ENCODE results near the gene STK11IP. TPM values are rescaled to one million over a fixed set of nuclear protein-coding genes. Genes with fewer than 3 reads are reported as not detected.
A peak's percentile ranks its signal among the peaks of the same experiment; 100 is the strongest.

The STK11IP gene
- total and polyA plus RNA-seq, 9 of the 15 experiments (the other 6 are each of a cell fraction or from before 2014, with no cell fraction given): 0.52 to 21.7 (median 5.6) TPM

DNA sequence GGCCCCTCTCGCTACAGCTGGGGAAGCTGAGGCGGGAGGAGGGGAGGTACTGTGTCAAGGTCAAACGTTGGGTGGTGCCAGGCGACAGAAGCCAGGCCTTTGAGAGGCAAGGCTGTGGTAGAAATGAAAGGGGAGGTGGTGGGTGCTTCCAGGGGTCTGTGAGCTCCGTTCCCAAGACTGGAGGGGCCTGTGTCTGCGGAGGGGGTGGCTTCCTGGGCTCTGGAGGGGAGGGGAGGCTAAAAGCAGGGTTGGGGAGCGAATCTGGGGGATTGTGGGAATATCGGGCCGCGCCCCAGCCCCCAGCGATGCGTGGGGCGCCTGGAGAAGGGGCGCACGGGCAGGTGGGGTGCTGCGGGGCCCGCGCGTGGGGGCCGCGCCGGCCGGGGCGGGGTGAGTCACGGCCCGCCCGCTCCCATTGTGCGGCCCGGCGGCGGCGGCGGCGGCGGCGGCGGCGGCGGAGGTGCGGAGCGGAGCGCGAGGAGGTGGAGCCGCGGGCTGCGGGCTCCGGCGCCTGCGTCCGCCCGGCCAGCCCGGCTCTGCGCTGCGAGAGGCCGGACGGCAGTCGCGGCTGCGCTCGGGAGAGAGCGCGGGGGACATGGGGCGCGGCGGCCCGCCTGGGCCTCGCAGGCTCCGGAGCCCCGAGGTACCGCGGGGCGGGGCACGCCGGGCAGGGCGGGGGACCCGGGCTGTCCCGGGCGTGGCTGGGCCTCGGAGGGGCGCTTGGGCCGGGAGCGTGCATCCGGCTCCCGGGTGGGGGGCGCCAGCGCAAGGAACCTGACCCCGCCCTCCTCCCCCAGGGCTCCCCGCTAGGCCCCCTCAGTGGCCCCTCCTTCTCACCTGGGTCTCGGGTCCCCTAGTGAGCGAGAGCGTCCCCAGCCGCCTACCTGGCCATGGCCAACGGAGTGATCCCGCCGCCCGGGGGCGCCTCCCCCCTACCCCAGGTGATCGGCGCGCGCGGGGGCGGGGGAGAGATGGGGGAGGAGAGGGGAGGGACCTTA is 29.7 kb downstream of the STK11IP start, which contains the start of gene SLC4A3 (continued):
- TF ChIP-seq, protein P1, sequence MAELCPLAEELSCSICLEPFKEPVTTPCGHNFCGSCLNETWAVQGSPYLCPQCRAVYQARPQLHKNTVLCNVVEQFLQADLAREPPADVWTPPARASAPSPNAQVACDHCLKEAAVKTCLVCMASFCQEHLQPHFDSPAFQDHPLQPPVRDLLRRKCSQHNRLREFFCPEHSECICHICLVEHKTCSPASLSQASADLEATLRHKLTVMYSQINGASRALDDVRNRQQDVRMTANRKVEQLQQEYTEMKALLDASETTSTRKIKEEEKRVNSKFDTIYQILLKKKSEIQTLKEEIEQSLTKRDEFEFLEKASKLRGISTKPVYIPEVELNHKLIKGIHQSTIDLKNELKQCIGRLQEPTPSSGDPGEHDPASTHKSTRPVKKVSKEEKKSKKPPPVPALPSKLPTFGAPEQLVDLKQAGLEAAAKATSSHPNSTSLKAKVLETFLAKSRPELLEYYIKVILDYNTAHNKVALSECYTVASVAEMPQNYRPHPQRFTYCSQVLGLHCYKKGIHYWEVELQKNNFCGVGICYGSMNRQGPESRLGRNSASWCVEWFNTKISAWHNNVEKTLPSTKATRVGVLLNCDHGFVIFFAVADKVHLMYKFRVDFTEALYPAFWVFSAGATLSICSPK (IDR thresholded peaks at IDR 0.05; ENCODE audit: borderline replicate concordance): no peak
- peak; percentile 51; the same call in 1 of the 2 replicates for TF ChIP-seq CXXC5 (CRISPR knock-in tag; IDR thresholded peaks at IDR 0.05)
- TF ChIP-seq, protein P2, sequence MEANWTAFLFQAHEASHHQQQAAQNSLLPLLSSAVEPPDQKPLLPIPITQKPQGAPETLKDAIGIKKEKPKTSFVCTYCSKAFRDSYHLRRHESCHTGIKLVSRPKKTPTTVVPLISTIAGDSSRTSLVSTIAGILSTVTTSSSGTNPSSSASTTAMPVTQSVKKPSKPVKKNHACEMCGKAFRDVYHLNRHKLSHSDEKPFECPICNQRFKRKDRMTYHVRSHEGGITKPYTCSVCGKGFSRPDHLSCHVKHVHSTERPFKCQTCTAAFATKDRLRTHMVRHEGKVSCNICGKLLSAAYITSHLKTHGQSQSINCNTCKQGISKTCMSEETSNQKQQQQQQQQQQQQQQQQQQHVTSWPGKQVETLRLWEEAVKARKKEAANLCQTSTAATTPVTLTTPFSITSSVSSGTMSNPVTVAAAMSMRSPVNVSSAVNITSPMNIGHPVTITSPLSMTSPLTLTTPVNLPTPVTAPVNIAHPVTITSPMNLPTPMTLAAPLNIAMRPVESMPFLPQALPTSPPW (CRISPR knock-in tag; IDR thresholded peaks at IDR 0.05): no peak; the same call in 1 of the 2 replicates
- no peak for TF ChIP-seq SMARCC2 (IDR thresholded peaks at IDR 0.05; ENCODE audit: low read depth)
- peak in 1 of 2 experiments; percentile 24; a peak in 2 of 4 replicates for TF ChIP-seq NRF1 (conservative IDR thresholded peaks at IDR 0.05 in 1 of 2, IDR thresholded peaks at IDR 0.05 in 1 of 2)
- TF ChIP-seq ZFX (CRISPR knock-in tag; IDR thresholded peaks at IDR 0.05): 0 out of 2 replicates have a peak, but pooled peaks have one; percentile 13
- TF ChIP-seq TAF15 (IDR thresholded peaks at IDR 0.05; ENCODE audit: low read depth, low read length): no peak
- TF ChIP-seq PHF8 (IDR thresholded peaks at IDR 0.05; ENCODE audit: borderline replicate concordance, low read length): peak; percentile 25; the same call in 1 of the 2 replicates
- TF ChIP-seq, protein P3, sequence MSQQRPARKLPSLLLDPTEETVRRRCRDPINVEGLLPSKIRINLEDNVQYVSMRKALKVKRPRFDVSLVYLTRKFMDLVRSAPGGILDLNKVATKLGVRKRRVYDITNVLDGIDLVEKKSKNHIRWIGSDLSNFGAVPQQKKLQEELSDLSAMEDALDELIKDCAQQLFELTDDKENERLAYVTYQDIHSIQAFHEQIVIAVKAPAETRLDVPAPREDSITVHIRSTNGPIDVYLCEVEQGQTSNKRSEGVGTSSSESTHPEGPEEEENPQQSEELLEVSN (IDR thresholded peaks at IDR 0.05; ENCODE audit: borderline replicate concordance in 1 of 2, extremely low read depth in 1 of 2, insufficient read depth in 1 of 2, insufficient read length in 1 of 2, low read depth in 1 of 2, low read length in 1 of 2, poor library complexity in 1 of 2, severe bottlenecking in 1 of 2): peak in 1 of 2 experiments; percentile 46
- TF ChIP-seq KHSRP (IDR thresholded peaks at IDR 0.05): no peak
- TF ChIP-seq ETS2 (tag; IDR thresholded peaks at IDR 0.05; ENCODE audit: borderline replicate concordance, poor library complexity, severe bottlenecking): no peak
- TF ChIP-seq, protein P4, sequence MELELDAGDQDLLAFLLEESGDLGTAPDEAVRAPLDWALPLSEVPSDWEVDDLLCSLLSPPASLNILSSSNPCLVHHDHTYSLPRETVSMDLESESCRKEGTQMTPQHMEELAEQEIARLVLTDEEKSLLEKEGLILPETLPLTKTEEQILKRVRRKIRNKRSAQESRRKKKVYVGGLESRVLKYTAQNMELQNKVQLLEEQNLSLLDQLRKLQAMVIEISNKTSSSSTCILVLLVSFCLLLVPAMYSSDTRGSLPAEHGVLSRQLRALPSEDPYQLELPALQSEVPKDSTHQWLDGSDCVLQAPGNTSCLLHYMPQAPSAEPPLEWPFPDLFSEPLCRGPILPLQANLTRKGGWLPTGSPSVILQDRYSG (tag; conservative IDR thresholded peaks at IDR 0.05; ENCODE audit: low read depth): no peak
- peak; percentile 8; the same call in 1 of the 2 replicates for TF ChIP-seq ESRRA (IDR thresholded peaks at IDR 0.05; ENCODE audit: borderline replicate concordance, low read depth)
- TF ChIP-seq ZNF764 (CRISPR knock-in tag; IDR thresholded peaks at IDR 0.05; ENCODE audit: low read depth): no peak
- no peak for TF ChIP-seq SAP30 (IDR thresholded peaks at IDR 0.05; ENCODE audit: borderline replicate concordance, insufficient read depth, low read depth, low read length, poor library complexity, severe bottlenecking)
- no peak for TF ChIP-seq PHF21A (IDR thresholded peaks at IDR 0.05; ENCODE audit: borderline replicate concordance, low read depth)
- no peak for TF ChIP-seq KLF16 (IDR thresholded peaks at IDR 0.05)
- TF ChIP-seq EGR1 (conservative IDR thresholded peaks at IDR 0.05): peak; percentile 59
- TF ChIP-seq SNIP1 (IDR thresholded peaks at IDR 0.05; ENCODE audit: low read depth): no peak
- TF ChIP-seq GABPA (tag; conservative IDR thresholded peaks at IDR 0.05; ENCODE audit: low read depth): no peak

Measured in K562 (cell line).